GM18868 (cell line): ENCODE measurements around the gene HYI.
"Not testable (repeated sequence)": the region's sequence is repeated elsewhere in the genome, so short reads cannot be mapped to it uniquely, and the experiment has no call there.

Experiments used
- ATAC-seq: cut with Tn5 transposase; IDR thresholded peaks from one replicate; pipeline ENCODE4 v1.9.1; 2021; ENCODE audit warnings: mild to moderate bottlenecking, moderate library complexity; ENCODE audit not compliant: unreplicated experiment

HYI gene

DNA sequence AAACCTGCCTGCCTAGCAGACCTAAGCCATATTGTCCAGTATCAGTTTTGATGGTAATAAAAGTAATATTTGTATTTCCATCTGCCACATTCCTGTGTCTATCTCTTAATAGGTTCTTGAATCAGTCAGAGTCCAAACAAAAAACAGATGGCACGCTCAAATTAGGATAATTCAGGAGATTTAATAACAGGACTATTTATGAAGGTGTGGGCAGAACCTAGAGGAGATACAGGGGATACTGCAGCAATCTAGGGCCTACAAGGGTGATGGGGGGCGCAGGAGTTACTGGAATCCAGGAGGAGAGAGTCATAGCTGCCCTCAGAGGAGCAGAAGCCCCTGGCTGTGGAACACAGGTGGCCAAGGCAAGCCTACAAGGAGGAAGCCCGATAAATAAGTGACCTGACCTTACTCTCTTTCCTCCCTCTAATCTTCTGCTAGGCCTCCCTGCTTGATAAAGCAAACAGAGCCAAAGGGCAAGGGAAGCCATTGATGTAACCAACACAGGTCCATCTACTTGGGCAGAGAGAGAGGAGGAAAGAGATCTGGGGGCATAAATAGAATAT lies 11.9 kb upstream of the HYI start:
- ATAC-seq, result no peak

DNA sequence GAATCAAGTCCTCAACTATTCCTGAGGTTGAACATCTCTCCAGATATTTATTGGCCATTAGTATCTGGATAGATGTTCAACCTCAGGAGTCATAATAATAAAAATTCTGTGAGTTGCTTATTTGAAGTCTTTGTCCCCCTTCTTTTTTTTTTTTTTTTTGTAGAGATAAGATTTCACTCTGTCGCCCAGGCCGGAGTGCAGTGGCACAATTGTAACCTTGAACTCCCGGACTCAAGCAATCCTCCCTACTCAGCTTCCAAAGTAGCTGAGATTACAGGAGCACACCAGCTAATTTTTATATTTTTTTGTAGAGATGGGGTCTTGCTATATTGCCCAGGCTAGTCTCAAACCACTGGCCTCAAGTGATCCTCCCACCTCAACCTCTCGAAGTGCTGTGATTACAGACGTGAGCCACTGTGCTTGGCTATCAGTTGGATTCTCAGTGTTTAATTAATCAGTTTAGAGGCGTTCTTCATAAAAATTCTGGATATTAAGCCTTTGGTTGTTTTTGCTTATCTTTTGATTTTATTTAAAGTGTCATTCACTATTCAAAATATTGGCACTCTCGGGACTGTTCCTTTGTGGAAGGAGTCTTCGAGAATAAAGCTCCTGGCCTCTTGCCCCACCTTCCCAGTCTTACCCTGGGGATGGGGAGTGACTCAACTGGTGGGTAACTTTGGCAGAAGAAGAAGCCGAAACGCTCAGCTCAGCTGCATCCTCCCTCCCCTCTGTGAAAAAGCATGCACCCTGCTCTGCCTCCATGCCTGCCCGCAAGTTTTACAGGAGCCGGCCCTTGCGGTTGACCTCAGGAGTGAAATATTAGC lies 11.2 kb upstream of the HYI start:
- no peak for ATAC-seq

DNA sequence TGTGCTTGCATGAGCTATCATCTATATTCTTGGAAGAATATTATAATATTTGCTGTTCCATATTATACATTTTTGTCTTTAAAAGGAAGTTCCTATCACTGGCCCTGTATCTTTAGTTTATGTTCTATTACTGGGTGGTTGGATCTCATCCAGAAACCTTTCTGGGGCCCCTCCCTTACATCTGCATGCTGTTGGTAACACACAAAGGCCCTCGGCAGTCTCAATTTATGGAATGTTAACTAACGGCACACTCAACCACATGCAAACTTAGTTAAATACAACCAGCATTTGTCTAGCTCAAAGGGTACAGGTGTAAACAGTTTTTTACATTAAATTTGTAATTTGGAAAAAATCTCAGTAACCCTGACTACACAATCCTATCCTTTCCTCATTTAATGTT lies 9.7 kb upstream of the HYI start:
- no peak for ATAC-seq

DNA sequence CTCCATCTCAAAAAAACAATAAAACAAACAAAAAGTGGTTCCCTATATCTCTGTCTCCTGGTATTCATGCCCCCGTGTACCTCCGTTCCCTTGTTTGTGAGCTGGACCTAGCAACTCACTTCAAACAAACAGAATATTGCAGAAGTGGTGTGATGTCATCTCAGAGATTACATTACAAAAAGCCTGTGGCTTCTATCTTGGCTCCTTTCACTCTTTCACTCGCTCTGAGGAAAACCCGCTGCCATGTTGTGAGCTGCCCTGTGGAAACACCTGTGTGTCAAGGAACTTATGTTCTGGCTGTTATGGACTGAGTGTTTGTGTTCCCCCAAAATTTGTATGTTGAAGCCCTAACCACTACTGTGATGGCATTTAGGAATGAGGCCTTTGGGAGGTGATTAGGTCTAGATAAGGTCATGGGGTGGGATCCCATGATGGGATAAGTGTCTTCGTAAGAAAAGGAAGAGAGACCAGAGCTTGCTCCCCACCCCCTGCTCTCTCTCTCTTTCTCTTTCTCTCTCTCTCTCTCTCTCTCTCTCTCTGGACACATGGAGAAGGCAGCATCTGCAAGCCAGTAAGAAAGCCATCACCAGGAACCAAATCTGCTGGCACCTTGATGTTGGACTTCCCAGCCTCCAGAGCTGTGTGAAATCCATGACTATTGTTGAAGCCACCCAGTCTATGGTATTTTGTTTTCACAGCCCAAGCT lies 7.4 kb upstream of the HYI start:
- no peak for ATAC-seq

DNA sequence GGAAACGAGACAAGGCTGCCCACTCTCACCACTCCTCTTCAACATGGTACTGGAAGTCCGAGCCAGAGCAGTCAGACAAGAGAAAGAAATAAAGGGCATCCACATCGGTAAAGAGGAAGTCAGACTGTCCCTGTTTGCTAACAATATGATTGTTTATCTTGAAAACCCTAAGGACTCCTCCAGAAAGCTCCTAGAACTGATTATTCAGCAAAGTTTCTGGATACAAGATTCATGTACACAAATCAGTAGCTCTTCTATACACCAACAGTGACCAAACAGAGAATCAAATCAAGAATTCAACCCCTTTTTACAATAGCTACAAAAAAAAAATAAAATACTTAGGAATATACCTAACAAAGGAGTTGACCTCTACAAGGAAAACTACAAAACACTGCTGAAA lies 4.6 kb upstream of the HYI start:
- ATAC-seq, result not testable (repeated sequence)

DNA sequence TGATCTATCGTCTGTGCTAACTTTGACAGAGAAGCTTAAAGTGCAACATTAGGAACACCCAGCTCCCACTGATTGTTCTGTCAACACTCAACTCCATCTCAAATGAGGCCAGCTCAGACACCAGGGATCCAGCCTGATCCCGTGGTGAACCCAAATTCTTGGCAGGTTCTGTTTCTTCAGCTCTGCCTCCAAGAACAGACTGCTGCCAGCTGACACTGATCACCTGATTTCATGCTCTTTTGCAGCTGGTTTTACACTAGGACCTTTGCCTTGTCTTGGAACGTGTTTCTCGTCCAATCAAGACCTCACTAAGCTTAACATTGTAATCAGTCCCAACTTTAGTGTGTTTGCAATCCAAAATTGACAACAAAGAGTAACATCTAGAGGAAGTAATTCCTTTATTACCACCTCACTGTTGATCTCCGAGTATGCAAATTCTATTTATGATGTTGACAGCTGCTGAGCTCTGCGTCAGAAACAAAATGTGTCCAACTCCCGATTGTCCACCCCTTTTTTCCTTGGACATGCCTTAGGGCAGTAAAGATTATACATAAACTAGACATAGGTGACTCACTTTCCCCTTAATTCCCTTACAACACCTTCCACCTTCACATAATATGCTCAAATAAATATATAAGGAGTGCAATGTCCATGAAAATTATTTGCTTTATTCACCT lies 1.6 kb upstream of the HYI start:
- no peak for ATAC-seq

DNA sequence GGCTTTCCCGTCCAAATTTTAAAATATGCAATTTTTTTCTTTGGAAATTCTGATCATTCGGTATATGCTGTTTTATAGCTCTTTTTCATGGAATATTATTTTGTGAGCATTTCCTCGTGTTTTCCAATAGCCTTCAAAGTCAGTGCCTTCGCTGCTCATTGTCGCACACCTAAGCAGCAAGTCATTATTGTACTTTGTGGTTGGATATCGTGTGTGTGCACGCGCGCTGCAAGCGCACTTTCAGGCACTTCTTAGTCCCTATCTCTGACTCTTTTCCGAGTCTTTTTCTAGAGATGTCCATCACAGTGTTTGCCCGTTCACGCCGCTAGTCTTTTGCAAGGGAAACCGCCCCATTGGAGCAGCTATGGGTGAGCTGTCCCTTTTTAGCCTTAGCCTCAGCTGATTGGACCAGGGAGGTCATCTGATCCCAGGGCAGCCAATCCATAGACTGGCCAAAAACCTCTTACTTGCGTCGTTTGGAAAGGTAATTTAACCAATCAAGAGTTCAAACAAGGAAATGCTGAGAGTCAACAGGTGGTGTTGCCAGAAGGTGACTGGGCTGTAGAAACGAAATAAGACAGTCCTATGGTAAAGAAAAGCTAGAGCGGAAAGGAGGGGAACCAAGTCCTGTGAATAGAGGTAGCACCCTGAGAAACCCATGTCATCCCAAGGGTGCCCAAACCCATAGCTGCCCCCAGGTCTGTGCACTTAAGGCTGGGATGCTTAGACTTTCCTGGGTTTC lies 710 bp upstream of the HYI start:
- no peak for ATAC-seq

DNA sequence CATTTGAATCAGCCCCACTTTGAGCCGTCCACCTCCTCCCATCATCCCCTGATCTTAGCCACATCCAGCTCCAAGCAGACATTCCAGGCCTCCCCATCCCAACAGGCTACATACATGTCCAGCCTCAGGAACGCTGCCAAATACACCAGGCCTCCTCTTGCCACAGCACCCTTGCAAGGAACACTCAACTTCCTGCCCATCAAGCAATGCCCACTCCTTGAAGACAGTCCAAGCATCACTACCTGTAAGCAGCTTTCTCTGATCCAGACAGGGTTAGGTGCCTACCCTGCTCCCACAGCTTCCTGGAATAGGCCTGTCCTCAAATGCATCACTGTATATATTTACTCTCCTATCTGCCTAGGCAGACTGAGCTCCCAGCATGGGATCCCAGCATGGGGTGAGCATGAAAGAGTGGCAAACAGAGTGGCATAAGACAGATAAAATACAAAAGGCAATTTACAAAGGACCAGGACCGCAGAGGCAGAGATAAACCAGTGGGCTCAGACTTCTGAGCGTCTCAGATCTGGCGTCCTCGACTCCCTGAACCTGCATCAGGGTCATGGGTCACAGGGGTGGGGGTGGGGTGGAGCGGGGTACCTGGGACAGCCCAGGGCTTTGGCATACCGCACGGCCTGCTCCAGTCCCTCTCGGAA lies 816 bp downstream of the HYI start:
- ATAC-seq, result no peak

DNA sequence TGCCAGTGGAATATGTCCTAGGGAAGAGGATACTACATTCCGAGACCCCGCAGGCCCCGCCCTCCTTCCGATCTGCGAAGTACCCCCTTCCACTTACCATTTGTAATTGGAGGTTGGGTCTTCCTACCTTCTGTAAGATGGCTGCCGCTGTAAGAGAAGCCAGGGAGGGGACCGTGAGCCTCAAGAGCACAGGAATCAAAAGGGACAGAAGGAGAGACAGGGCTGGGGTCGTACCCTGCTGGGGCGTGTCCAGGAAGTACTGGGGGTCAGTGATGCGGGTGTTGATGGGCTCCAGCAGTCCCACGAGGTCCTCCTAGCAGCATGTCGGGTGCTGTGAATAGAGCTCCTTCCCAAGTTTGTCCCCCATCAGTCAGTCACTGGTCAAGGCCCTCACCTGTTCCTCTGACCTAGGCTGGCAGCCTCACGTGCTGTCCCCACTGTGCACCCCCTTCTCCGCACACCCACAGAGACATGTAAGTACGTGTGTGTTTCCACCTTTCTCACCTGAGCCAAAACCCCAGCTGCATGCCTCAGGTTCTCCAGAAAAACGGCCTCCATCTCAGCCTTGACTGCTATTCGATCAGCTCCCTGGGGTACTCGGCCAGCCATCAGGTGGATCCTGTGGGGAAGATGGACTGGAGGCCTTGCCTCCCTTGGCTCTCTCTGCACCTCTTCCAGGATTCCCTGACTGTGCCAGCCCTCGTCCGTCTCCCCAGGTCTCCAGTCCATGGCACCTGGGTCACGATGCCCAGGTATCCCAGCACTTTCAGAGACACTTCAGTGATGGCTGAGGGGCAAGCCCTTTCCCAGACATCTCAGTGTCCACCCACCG lies 1.8 kb downstream of the HYI start:
- no peak for ATAC-seq

DNA sequence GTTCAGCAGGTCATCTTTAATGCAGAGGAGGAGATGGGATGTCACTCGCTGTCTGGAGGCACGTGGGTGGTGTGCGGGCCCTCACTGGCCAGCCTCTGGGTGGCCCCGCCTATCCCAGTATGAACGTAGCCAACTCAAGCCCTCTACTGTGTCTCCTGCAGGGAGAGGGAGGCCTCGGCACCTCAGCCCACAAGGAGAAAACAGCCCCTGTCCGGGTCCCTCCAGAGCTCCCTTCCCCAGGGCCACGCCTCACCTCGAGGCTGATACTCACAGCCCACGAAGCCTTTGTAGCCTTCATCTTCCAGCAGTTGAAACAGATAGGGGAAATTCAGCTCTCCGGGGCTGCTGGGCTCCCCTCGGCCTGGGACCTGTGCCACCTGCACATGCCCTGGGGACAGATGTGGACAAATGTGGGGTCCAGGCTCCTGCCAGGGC lies 2.6 kb downstream of the HYI start:
- no peak for ATAC-seq

DNA sequence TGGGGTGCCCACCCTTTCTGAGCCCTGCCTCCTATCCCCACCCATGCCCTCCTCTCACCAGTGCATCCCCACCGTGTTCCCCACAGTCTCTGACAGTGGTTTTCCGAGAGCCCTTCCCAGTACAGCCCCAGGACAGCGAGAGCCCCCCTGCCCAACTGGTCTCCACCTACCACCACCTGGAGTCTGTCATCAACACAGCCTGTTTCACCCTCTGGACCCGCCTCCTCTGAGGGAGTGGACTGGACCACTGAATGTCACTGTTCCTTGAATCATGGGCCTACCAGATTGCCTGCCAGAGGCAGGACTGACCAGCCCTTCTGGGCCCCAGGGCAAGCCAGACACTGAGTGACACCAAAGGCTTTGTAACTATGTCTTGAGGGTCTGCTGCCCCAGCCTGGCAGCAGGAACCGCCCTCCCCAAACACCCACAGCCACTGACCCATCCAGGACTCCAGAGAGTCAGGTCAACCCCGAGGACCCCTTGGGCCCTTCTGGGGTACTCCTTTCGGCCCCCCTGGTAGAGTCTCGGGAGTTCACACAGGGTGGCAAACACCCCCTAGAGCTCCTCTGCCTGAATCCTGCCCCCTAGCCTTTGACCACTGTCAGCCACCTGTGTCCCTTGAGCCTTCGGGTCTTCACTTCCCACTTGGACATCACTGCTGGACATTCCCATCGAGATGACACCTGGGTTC lies 3.3 kb downstream of the HYI start:
- no peak for ATAC-seq

DNA sequence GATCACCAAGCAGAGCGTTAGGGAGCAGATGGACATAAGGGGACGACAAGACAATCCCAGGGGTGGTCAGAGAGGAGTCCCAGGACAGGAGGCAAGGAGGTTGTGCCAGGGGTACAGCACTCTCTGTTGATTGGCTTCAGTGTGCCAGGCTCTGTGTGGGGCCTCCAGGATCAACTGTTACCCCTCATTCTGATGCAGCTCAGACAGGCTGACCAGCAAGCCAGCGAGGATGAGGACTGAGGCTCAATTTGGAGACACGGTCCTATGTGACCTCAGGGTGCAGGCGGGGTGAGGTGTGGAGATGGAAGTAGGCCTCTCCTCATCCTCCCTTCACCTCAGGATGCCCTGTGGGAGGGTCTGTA lies 4.0 kb downstream of the HYI start:
- ATAC-seq, result no peak

DNA sequence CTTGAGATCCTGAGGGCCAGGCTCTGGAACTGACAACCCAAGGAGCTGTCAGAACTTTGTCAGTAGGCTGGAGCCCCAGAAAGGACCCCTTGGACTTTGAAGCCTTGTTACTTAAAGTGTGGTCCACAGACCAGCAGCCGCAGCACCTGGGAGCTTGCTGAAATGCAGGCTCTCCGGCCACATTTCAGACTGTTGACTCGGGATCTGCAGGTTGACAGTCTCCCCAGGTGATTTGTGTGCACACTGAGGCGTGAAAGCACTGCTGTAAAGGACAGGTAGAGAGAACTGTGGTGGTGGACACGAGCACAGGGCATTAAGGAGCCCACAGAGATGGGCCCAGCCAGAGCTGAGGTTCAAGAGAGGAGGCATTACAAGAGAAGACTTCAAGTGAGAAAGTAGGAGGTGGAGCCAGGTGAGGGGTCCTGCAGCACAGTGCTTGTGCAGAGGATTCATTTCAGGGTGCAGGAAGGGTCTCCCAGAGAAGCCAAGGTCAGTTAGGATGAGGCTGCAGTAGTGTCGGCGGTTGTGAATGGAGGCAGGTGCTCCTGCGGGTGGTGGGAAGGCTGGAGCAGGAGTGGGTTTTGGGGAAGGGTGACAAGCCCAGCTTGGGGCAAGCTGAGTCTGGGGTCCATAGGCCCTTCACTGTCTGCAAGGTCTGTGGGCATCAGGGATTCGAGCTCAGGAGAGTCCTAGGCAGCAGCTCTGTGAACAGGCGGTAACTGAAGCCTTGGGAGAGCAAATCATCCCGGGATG lies 4.6 kb downstream of the HYI start:
- ATAC-seq, result no peak

DNA sequence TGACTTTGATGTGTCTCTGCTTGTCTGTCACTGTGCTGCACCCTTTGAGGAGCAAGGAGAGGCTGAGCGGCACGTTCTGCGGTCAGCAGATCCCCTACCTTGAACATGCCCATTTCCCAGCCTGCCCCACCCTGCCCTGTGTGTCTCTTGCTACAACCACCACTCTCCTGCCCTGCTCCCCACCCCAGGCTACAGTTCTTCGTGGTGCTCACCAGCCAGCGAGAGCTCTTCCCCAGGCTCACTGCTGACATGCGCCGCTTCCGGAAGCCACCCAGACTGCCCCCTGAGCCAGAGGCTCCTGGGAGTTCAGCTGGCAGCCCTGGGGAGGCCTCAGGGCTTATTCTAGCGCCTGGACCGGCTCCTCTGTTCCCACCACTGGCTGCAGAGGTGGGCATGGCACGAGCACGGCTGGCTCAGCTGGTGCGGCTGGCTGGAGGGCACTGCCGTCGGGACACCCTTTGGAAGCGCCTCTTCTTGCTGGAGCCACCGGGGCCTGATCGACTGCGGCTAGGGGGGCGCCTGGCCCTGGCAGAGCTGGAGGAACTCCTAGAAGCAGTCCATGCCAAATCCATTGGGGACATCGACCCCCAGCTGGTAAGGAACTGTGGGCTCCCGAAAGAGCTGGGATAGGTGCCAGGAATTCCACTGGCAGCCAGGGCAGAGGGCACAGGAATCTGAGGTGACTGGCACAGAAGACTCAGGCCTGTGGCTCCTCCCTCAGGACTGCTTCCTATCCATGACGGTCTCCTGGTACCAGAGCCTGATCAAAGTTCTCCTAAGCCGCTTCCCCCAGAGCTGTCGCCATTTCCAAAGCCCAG lies 5.6 kb downstream of the HYI start:
- no peak for ATAC-seq

DNA sequence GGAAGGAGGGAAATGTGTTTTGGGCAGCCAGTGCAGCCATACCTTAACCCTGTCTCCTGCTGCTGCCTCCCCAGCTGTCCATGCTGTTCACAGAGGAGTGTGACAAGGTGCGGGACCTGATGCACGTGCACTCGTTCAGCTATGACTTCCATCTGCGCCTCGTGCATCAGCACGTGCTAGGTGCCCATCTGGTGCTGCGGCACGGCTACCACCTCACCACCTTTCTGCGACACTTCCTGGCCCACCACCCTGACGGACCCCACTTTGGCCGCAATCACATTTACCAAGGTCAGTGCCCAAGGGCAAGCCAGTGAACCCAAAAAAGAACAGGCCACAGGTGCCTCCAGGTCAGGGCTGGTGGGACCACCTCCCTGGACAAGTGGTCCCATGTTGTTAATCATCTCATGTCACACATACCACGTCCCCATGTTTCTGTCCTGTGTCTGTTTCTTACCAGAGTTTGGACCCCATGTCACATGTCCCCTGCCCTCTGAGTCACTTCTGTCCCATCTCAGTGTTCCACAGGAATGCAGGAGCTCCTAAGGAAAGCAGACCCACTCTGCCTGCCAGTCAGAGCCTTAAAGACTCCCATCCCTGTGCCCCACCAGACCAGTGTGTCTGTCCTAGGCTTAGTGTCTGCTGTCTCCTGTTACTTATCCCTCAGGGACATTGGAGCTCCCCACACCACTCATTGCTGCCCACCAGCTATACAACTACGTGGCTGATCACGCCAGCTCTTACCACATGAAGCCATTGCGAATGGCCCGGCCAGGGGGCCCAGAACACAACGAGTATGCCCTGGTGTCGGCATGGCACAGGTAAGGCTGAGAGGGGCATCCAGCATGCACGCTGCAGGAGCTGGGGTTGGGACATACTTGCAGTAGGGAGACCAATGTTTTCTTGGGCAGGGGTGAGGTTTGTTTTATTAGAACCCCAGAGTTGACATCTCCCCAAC lies 6.6 kb downstream of the HYI start:
- ATAC-seq, result no peak

DNA sequence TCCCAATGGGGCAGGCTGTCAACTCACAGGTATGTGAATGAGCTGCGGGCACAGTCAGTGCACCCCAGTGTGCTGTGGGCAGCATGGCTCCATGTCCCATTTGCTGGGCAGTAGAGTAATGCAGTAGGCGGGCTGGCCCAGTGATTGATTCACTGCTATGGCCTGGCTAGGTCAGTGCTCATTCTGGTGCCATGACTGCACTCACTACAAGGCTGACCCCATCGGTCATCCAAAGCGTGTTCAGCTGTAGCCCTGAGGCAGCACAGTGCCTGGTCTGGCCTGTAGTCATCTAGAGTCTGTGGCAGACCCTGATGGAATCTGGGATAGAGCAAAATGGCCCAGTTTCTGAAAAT lies 7.4 kb downstream of the HYI start:
- ATAC-seq, result no peak
